Esophagus squamous epithelium (tissue), 4 donors: ENCODE data around the gene ZNF92.

Experiments used
- CTCF ChIP-seq, 6 experiments: fragments of 450-650 bp in 4 of 6; fragments of 200-600 bp in 2 of 6; sonication (generic) in 2 of 6; IDR thresholded peaks; one replicate each; pipeline ENCODE4 v1.5.1; 2016 to 2019; ENCODE audit warnings: antibody characterized with exemption in 6 of 6, mild to moderate bottlenecking in 4 of 6, moderate library complexity in 4 of 6
- POLR2A ChIP-seq, 4 donors: fragments of 450-650 bp; IDR thresholded peaks; one replicate each; pipeline ENCODE4 v1.6.1; 2017; ENCODE audit warnings: antibody characterized with exemption in 4 of 4, mild to moderate bottlenecking in 4 of 4, moderate library complexity in 3 of 4

- TF ChIP-seq CTCF (IDR thresholded peaks at IDR 0.05), result no peak
- TF ChIP-seq POLR2A (IDR thresholded peaks at IDR 0.05), result no peak
Measured at GRCh38 chr7:65397730-65398142, 24.1 kb downstream of the ZNF92 start.
